ENCODE data around the gene RIGI.

The RIGI gene

DNA sequence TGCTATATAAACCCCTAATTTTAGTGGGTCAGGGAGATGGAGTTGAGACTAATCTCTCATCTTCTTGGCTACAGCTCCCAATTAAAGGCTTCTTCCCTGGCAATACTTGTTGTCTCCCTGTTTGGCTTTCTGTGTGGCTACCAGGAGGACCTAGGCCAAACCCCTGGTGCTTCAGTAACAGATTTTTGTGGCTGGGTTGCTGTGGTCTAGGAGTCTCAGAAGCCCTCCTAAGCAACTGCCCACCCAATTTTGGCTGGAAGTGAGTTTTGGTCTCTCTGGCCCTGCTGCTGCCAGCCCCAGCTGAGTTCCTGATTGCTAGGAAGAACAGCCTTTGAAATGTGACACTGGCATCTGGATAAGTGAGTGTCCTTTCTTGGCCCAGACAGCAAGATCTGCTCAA is 9.8 kb downstream of the RIGI start:
- Mint-ChIP-seq H3K36me3 (ENCODE audit: low read depth) (no peaks in the 10 kb centered on the region), H3K27ac (no peak overlapping the region), H3K27me3 (no peaks in the 10 kb centered on the region), H3K4me3 (no peak overlapping the region), H3K4me1 (ENCODE audit: low read depth) (peaks cover 8% of the 10 kb centered on the region), H3K9me3 (no peaks in the 10 kb centered on the region)
- intact Hi-C loops (cut with micrococcal nuclease): no loop called here

DNA sequence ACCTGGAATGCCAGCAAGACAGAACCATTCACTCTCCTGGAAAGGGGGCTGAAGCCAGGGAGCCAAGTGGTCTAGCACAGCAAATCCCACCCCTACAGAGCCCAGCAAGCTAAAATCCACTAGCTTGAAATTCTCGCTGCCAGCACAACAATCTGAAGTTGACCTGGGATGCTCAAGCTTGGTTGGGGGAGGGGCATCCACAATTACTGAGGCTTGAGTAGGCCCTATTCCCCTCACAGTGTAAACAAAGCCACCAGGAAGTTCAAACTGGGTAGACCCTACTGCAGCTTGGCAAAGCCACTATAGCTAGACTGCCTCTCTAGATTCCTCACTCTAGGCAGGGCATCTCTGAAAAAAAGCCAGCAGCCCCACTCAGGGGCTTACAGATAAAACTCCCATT is 17.3 kb downstream of the RIGI start:
- no peaks in the 10 kb centered on the region for H3K9me3 Mint-ChIP-seq
- intact Hi-C loops (cut with micrococcal nuclease): no loop called here
- no peak overlapping the region for H3K27ac Mint-ChIP-seq
- no peaks in the 10 kb centered on the region for H3K36me3 Mint-ChIP-seq (ENCODE audit: low read depth)
- peaks cover 14% of the 10 kb centered on the region for H3K4me1 Mint-ChIP-seq (ENCODE audit: low read depth)
- H3K27me3 Mint-ChIP-seq: no peaks in the 10 kb centered on the region
- no peak overlapping the region for H3K4me3 Mint-ChIP-seq

DNA sequence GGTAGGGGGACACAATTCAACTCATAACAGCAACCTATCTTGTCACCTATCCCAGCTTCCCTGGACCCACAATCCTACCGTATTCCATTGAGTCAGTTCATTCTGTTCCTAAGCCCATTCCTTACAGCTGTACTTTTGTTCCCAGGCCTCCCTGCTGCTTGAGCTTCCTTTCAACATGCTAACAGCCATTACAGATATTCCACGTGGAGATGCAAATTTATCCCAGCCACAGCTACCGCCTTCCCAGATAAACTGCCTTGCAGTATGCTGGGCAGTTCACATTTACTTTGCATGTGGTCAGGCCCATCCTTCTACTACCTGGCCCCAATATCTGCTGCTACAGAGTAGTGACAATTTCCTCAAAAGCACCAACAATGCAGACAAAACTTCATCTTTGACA is 23.0 kb downstream of the RIGI start:
- intact Hi-C loops (cut with micrococcal nuclease): no loop called here
- Mint-ChIP-seq H3K9me3 (no peaks in the 10 kb centered on the region), H3K4me3 (no peak overlapping the region), H3K4me1 (ENCODE audit: low read depth) (no peaks in the 10 kb centered on the region), H3K36me3 (ENCODE audit: low read depth) (peaks cover 22% of the 10 kb centered on the region), H3K27me3 (no peaks in the 10 kb centered on the region), H3K27ac (no peak overlapping the region)

DNA sequence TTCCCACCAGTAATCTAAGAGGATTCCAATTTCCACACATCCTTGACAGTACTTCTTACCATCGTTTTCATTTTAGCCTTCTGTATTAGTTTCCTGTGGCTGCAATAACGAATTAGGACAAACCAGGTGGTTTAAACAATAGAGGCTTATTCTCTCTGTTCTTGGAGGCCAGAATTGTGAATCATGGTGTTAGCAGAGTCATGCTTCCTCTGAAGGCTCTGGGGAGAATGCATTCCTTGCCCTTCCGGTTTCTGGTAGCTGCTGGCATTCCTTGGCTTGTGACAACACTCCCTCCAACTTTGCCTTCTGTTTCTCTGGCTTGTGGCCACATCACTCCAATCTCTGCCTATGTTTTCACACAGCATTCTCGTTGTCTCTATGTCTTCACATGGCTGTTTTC is 23.5 kb downstream of the RIGI start:
- Mint-ChIP-seq H3K9me3 (no peaks in the 10 kb centered on the region), H3K36me3 (ENCODE audit: low read depth) (peaks cover 28% of the 10 kb centered on the region), H3K27ac (no peak overlapping the region), H3K4me3 (no peak overlapping the region), H3K4me1 (ENCODE audit: low read depth) (no peaks in the 10 kb centered on the region), H3K27me3 (no peaks in the 10 kb centered on the region)
- intact Hi-C loops (cut with micrococcal nuclease): no loop called here

DNA sequence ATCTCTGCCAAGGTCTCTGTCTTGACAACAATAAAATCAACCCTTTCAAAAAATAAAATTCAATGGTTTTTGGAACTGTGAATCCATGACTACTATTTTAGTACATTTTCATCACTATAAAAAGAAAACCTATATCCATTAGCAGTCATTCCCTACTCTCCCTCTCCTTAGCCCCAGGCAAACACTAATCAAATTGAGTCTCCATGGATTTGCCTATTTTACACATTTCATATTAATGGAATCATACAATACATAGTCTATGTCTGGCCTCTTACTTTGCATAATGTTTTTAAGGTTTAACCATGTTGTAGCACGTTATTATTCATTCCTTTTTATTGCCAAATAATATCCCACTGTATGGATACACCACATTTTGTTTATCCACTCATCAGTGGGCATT is 24.1 kb downstream of the RIGI start:
- Mint-ChIP-seq H3K4me3 (no peak overlapping the region), H3K4me1 (ENCODE audit: low read depth) (no peaks in the 10 kb centered on the region), H3K27ac (no peak overlapping the region), H3K9me3 (no peaks in the 10 kb centered on the region), H3K36me3 (ENCODE audit: low read depth) (peaks cover 30% of the 10 kb centered on the region), H3K27me3 (no peaks in the 10 kb centered on the region)
- intact Hi-C loops (cut with micrococcal nuclease): no loop called here

DNA sequence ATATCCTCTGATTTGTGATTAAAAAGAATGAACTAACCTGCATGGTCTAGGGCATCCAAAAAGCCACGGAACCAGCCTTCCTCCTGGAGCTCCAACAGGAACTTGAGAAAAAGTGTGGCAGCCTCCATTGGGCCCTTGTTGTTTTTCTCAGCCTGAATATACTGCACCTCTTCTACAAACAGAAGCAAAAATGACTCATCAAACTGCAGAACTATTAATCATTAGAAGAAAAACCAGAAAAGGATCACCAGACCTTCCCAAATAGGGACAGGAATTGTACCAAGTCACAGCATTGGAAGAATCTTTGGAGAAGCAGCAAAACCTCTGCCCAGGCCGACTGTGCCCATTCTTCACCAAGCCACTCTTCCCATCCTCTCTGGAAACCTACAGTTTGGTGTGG is 25.2 kb downstream of the RIGI start:
- Mint-ChIP-seq H3K27ac (no peak overlapping the region), H3K36me3 (ENCODE audit: low read depth) (peaks cover 41% of the 10 kb centered on the region), H3K9me3 (no peaks in the 10 kb centered on the region), H3K4me1 (ENCODE audit: low read depth) (no peaks in the 10 kb centered on the region), H3K4me3 (no peak overlapping the region), H3K27me3 (no peaks in the 10 kb centered on the region)
- intact Hi-C loops (cut with micrococcal nuclease): no loop called here

DNA sequence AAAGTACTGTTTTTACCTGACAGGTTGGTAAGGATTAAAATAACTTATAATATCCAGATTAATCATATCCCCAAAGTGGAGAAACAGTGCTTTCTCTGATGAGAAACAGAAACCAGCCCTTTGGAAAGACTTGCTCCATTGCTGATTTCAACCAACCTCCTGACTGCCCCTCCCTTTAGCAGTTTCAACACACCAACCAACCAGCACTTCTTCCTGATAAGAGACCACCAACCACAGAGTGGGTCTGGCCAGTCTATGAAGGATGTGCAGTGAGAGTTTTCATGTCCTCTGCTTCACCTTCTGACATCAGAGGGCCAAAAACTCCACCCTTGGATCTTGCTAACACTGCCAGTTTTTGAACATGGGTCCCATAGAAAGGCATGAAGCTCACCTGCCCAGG is 28.1 kb downstream of the RIGI start:
- no peak overlapping the region for H3K27ac Mint-ChIP-seq

DNA sequence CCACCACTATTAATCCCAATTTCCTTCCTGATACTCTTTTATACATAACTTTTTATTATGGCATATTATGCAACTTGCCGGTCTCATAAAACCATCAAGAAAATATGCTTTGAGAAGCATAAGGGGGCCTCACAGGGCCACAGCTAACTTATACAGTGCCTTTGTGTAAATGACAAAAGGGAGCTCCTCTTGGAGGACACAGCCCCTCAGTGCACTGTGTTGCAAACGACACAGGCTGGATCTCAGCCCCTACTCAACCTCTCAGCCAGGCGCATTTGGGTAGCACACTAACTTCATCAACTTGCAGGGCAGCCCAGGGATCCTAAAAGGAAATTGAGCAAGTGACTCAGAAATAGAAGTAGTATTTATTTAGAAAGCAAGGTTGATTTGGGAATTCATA is 35.4 kb downstream of the RIGI start:
- Mint-ChIP-seq H3K4me1 (ENCODE audit: low read depth) (no peaks in the 10 kb centered on the region), H3K27ac (no peak overlapping the region), H3K36me3 (ENCODE audit: low read depth) (peaks cover 69% of the 10 kb centered on the region), H3K9me3 (no peaks in the 10 kb centered on the region), H3K4me3 (no peak overlapping the region), H3K27me3 (no peaks in the 10 kb centered on the region)
- intact Hi-C loops (cut with micrococcal nuclease): no loop called here

More for the DNA sequence above, 28.1 kb downstream of the RIGI start:
- intact Hi-C loops (cut with micrococcal nuclease): no loop called here
- Mint-ChIP-seq H3K4me1 (ENCODE audit: low read depth) (no peaks in the 10 kb centered on the region), H3K27me3 (no peaks in the 10 kb centered on the region), H3K9me3 (no peaks in the 10 kb centered on the region), H3K36me3 (ENCODE audit: low read depth) (peaks cover 55% of the 10 kb centered on the region), H3K4me3 (no peak overlapping the region)

DNA sequence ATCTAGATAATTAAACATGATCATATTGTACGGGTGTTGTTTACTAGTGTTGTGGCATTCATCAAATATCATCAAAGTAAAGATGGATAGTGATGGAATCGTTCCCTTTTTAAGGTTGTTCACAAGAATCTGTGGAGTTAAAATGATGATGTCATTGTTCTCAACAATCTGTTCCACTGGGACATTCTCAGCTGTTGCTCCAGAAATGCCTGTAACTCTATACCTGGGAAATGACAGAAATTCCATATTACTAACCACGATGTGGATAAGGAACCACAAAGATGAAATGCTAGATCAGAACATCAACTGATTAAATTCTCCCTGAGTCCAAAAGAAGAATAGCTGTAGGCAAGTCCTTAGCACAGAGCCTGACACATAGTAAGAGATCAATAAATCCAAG is 38.0 kb downstream of the RIGI start:
- Mint-ChIP-seq H3K4me3 (no peak overlapping the region), H3K4me1 (ENCODE audit: low read depth) (peaks cover 9% of the 10 kb centered on the region), H3K27me3 (no peaks in the 10 kb centered on the region), H3K9me3 (no peaks in the 10 kb centered on the region), H3K27ac (no peak overlapping the region), H3K36me3 (ENCODE audit: low read depth) (peaks cover 83% of the 10 kb centered on the region)
- intact Hi-C loops (cut with micrococcal nuclease): no loop called here

DNA sequence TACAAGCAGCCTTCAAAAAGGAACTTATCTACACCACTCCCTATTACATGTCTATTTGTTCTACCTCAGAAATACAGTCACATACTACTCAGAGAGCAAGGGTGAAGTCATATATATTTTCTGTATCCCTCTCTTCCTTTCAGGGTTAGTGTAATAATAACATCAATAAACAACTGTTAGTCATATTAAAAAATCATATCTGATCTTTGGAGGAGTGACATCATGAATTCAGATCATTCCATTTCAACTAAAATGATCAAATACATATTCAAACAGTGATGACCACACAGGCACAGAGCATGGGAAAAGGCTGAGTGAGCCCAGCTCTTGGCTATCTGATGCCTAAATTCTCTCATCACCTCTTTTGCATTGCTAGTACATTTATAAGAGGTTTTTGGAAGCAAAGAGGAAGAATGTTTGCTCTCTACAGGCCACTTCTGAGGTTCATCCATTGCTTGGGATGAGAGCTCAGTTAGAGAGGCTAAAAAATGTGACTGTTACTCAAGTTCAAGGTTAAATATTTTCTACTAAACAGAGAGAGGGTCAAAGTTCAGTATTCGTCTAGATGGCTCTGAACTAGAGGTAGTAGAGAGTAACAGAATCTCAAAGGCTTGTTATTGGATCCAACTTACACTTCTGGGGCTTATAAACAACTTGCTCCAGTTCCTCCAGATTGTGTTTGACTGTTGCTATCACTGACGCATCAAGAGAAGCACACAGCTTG is 39.0 kb downstream of the RIGI start:
- no peaks in the 10 kb centered on the region for H3K9me3 Mint-ChIP-seq
- intact Hi-C loops (cut with micrococcal nuclease): no loop called here
- H3K27ac Mint-ChIP-seq: no peak overlapping the region
- peaks cover 86% of the 10 kb centered on the region for H3K36me3 Mint-ChIP-seq (ENCODE audit: low read depth)
- no peaks in the 10 kb centered on the region for H3K27me3 Mint-ChIP-seq
- H3K4me1 Mint-ChIP-seq (ENCODE audit: low read depth): peaks cover 9% of the 10 kb centered on the region
- H3K4me3 Mint-ChIP-seq: no peak overlapping the region

DNA sequence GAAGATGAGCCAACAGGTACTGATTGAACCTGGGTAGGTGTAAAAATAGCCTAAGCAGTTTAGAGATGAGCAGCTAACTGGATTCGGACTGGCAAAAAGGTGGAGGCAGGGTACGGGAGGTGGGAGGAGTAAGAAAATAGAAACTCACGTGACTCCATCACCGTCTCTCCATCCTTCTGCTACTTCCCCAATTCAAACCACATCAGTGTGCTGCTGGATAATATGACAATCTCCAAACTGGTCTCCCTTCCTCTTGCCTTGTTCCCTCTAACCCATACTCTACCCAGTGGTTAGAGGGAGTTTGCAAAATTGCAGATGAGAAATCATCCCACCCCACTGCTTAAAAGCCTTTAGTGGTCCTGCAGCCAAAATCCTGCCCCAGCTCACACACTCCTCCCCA is 42.7 kb downstream of the RIGI start:
- H3K27ac Mint-ChIP-seq: no peak overlapping the region
- H3K36me3 Mint-ChIP-seq (ENCODE audit: low read depth): peaks cover 88% of the 10 kb centered on the region
- H3K27me3 Mint-ChIP-seq: no peaks in the 10 kb centered on the region

More for the DNA sequence above, 42.7 kb downstream of the RIGI start:
- no peak overlapping the region for H3K4me3 Mint-ChIP-seq
- intact Hi-C loops (cut with micrococcal nuclease): no loop called here
- H3K4me1 Mint-ChIP-seq (ENCODE audit: low read depth): peaks cover 9% of the 10 kb centered on the region
- no peaks in the 10 kb centered on the region for H3K9me3 Mint-ChIP-seq
